Choroid plexus epithelial cell (primary cell): Measurements from ENCODE around the gene USH2A.
A peak's percentile ranks its signal among the peaks of the same experiment; 100 is the strongest.

Experiments
- DNase-seq: peaks from one replicate; pipeline ENCODE4 v3.0.0-alpha.2; 2010; ENCODE audit warnings: low read depth
- H3K4me3 ChIP-seq: 2 replicates; pipeline ENCODE4 v1.5.1; 2011; ENCODE audit warnings: low read depth, mild to moderate bottlenecking, control low read depth, low read length, moderate library complexity
- TF ChIP-seq, protein P1 (sequence below): conservative IDR thresholded peaks from 2 replicates; pipeline ENCODE4 v1.5.1; 2011; ENCODE audit warnings: low read depth, mild to moderate bottlenecking, control low read depth, inconsistent platforms, low read length, moderate library complexity

USH2A gene

DNA sequence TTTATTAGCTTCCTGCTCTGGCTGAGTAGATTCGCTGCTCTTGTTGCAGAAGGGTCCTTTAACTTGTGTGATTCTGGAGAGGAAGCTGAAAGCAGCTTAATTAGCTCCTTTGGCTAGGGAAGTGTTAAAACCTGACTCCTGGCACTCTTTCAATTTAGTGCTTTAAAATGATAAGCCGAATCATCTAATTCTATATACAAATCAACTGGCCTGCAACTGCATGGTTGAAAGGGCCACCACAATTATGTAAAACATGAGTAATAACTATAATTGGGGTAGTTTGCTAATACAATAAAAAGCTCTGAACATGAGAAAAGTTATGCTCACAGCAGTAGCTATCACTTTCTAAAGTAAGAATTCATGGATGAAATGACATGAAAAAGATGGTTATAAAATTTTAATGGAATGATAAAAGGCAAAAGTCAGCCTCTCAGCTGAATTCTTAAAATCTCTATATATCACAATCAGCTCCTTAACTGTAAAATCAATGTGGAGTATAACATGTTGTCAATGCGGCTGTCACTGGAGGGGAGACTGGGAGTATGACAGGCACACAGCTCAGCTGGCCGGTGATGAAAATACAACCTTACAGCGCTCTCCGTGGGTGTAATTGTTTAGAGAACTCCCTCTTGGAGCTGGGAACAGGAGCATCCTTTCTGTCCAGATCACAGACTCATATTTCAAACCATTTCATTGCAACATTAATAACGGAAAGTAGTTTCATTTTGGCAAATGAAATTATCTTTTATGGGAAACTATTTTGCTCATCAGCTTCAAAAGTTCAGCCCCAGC is 531.8 kb downstream of the USH2A start:
- TF ChIP-seq, protein P1, sequence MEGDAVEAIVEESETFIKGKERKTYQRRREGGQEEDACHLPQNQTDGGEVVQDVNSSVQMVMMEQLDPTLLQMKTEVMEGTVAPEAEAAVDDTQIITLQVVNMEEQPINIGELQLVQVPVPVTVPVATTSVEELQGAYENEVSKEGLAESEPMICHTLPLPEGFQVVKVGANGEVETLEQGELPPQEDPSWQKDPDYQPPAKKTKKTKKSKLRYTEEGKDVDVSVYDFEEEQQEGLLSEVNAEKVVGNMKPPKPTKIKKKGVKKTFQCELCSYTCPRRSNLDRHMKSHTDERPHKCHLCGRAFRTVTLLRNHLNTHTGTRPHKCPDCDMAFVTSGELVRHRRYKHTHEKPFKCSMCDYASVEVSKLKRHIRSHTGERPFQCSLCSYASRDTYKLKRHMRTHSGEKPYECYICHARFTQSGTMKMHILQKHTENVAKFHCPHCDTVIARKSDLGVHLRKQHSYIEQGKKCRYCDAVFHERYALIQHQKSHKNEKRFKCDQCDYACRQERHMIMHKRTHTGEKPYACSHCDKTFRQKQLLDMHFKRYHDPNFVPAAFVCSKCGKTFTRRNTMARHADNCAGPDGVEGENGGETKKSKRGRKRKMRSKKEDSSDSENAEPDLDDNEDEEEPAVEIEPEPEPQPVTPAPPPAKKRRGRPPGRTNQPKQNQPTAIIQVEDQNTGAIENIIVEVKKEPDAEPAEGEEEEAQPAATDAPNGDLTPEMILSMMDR: no peak
- DNase-seq: no peak
- no peak overlapping the region for H3K4me3 ChIP-seq

DNA sequence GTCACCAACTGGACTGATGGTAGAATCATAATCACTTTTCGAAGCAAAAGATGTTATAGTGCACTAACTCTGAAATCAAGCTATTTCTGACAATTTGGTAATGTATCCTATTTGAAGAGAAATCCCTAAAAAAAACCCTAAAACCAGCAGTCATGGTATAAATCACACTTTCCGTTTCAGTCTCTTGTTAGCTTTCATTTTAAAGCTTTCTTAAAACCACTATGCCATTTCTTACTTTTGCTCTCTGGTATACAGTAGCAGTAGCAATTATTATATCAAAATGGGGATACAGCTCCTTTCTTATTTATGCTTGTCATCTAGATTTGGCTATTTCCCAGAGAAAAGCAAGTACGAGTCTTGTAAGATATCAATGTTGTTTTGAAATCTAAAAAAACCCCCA is 532.8 kb downstream of the USH2A start:
- H3K4me3 ChIP-seq: no peak overlapping the region
- no peak for DNase-seq
- TF ChIP-seq, protein P1: no peak

DNA sequence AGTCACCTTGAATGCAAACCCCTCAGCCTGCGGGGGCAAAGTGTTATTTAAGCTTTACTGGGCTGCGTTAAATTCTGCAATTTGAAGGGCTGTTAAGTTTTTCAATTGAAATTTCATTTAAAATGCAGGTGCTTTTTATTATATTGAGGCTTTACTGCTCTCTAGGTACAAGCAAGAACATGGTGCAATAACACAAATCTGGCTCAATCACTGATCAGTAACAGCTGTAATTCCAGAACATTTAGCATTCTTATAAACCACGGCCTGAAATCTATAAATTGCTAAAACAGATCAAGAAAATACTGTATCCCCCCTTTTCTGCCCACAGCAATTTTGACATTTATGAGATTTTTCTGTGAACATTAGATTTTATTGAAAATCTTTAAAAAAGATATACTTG is 533.4 kb downstream of the USH2A start:
- no peak overlapping the region for H3K4me3 ChIP-seq
- TF ChIP-seq, protein P1: no peak
- no peak for DNase-seq

DNA sequence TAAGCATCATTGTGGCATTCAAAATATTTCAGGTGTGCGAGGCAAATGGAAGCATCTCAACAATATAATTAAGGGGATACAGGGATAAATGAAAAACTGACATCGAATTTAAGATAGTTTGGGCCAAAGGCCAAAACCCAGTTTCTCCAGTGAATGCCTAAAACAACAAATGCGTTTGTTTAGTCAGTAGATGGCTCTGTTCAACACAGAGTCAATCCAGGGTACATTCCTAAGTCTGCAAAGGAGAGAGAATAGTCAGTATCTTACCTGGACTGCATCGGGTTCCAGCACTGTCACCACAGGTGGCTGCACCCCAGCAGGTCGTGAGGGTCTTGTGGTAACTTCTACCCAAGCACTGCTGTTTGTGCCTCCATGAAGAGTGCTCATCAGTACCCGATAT is 535.1 kb downstream of the USH2A start:
- peak; percentile 1 for DNase-seq
- no peak overlapping the region for H3K4me3 ChIP-seq

DNA sequence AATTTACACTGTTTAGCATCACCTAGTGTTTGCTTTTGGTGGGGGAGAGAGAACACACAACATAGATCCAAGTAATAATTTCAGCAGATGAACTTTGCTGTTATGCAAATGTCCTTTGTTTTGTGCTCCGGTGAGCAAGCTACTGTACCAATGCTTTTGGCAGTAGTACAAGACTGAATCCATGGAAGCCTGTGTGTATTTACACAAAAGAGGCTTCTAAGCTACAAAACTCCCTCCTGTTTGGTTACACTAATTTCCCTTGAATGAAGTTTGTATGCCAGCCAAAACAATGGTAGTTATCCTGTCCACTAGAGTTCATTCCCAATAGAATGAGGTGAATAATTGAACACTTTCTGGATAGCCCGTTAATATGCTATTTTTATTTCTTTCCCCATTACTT is 535.6 kb downstream of the USH2A start:
- H3K4me3 ChIP-seq: no peak overlapping the region
- TF ChIP-seq, protein P1: no peak
- DNase-seq: no peak

More for the DNA sequence above, 535.1 kb downstream of the USH2A start:
- TF ChIP-seq, protein P1: no peak

DNA sequence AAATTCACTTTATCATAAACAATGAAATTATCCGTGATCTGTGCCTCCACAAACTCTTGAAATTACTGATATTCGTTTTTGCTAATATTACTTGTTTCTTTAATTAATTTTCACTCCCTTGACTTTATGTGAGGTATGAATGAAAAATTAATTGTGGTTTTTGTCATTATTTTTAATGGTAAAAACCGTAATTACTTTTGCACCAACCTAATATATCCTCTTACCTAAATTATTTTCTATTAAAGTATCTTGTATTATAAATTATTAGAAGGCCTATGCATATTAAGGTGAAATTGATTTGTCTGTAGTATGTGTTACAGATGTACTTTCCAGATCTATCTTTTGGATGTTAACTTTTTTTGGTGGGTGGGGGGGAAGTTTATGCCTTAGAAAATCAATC is 540.2 kb downstream of the USH2A start:
- H3K4me3 ChIP-seq: no peak overlapping the region
- DNase-seq: no peak
- TF ChIP-seq, protein P1: no peak

DNA sequence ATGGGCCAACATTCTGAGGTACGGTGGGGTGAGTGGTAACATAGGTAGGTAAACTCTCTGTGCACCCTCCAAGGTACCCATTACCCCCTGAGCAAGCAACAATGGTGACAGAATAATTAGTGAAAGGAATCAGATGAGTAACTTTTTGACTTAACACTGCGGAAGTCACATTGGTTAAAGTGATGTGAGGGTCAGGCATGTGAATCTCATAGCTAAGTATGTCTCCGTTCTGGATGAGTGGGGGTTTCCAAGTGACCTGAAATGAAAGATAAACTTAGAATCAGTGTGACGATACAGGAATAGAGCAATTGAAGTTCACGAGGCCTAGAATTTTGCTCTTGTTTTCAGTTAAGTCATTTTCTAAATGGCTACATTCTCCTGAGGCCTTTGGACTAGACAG is 544.4 kb downstream of the USH2A start:
- TF ChIP-seq, protein P1: no peak
- DNase-seq: no peak
- no peak overlapping the region for H3K4me3 ChIP-seq
